ENCODE data around the gene TRMT61B. TPM values are rescaled to one million over a fixed set of nuclear protein-coding genes. Genes with fewer than 3 reads are reported as not detected.

The TRMT61B gene
- total and polyA plus RNA-seq, 10 of the 15 experiments (the other 5 are each of a cell fraction or from before 2014, with no cell fraction given), result 12.8 to 23.7 (median 18.1) TPM

DNA sequence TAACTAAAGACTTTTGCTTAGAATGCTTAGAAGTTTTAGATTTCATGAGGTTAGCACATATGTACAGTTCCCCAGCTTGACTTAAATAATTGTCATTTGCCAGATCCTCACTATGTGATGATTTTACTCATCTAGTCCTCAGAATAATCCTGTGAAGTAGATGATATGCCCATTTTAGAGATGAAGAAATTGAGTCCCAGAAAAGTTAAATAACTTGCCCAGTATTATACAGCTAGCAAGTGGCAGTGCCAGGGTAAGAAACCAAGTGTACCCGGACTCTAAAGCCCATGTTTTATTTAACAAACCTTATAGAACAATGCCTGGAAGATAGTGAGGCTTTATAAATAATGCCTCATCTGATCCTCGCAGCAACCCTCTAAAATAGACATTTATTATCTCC lies 31.1 kb downstream of the TRMT61B start (continued):
- TF ChIP-seq IKZF1 (conservative IDR thresholded peaks at IDR 0.05), result no peak

DNA sequence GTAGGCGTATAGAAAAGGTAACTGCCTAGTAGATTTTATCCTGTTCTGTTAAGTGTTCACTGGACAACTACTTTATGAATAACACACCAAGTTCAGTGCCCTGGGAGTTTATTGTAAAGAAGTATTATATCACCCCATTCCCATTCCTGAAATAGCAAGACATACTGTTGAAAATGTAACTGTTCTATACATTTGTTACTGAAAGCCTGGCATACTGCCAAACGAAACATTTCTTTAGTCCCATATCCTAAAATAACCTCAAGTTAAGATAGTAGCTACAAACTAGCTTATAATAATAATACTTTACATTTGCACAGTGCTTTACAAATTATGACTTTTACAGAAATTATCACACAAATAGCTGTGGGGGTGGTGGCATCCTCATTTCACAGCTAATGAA lies 34.3 kb downstream of the TRMT61B start:
- no peak overlapping the region for H2AFZ ChIP-seq (ENCODE audit: control insufficient read depth, low read depth, low read length)
- POLR2A ChIA-PET, result interaction anchor here (1.1 kb wide), 1 partner anchor 9 kb away, joined by 8 read pairs; no protein-coding TSS in a partner anchor
- intact Hi-C loops (cut with micrococcal nuclease; ENCODE audit: unreplicated experiment), result no loop called here
- no peak overlapping the region for H3K27ac ChIP-seq (ENCODE audit: control insufficient read depth, insufficient read depth)
- no peaks in the 10 kb centered on the region for H3K36me3 ChIP-seq (ENCODE audit: control insufficient read depth in 2 of 2, insufficient read depth in 2 of 2, low read length in 1 of 2)
- DNase-seq (ENCODE audit: low read depth, low spot score), result no peak
- SMC1A ChIA-PET (ENCODE audit: uncharacterized antibody, unreplicated experiment), result interaction anchor here (0.7 kb wide), 1 partner anchor 599 kb away, joined by 3 read pairs; no protein-coding TSS in a partner anchor
- TF ChIP-seq ZNF384 (IDR thresholded peaks at IDR 0.05; ENCODE audit: borderline replicate concordance, low read depth, low read length), result no peak
- TF ChIP-seq SIX5 (IDR thresholded peaks at IDR 0.05; ENCODE audit: low read depth, low read length, severe bottlenecking), result no peak
- no peak for TF ChIP-seq SPI1 (IDR thresholded peaks at IDR 0.05; ENCODE audit: borderline replicate concordance, insufficient read depth, low read depth, low read length)
- H3K4me1 ChIP-seq (ENCODE audit: control insufficient read depth, insufficient read depth, low read length), result no peaks in the 10 kb centered on the region
- FAIRE-seq, result no peak
- no TSS peak for BruUV-seq (replicated peaks)
- H3K79me2 ChIP-seq (ENCODE audit: control insufficient read depth, insufficient read depth, low read length), result no peaks in the 10 kb centered on the region
- RAD21 ChIA-PET (ENCODE audit: unreplicated experiment), result no interaction called here
- H3K4me2 ChIP-seq (ENCODE audit: control insufficient read depth, insufficient read depth), result no peak overlapping the region
- no peaks in the 10 kb centered on the region for H3K27me3 ChIP-seq (replicated peaks in 1 of 2; ENCODE audit: control insufficient read depth in 2 of 2, insufficient read depth in 2 of 2, low read length in 1 of 2)
- no peaks in the 10 kb centered on the region for H3K9me3 ChIP-seq (replicated peaks; ENCODE audit: control insufficient read depth, insufficient read depth, low read length)
- in situ Hi-C loops (cut with MboI), result no loop called here
- 78% methylated on average over 2 of the region's 2 CpGs for WGBS (ENCODE audit: insufficient coverage, insufficient replicate concordance, low lambda C conversion rate, missing lambda C conversion rate)
- no peaks in the 10 kb centered on the region for H4K20me1 ChIP-seq (ENCODE audit: control insufficient read depth, insufficient read depth)
- no peak overlapping the region for H3K4me3 ChIP-seq
- H3K9ac ChIP-seq (ENCODE audit: control insufficient read depth, insufficient read depth, low read length), result no peak overlapping the region
- CTCF ChIA-PET, result interaction anchor here (1.4 to 1.5 kb wide), 3 partner anchors 11 to 15 kb away, joined by 4 to 7 read pairs (median 4); no protein-coding TSS in a partner anchor
- ATAC-seq, result no peak

DNA sequence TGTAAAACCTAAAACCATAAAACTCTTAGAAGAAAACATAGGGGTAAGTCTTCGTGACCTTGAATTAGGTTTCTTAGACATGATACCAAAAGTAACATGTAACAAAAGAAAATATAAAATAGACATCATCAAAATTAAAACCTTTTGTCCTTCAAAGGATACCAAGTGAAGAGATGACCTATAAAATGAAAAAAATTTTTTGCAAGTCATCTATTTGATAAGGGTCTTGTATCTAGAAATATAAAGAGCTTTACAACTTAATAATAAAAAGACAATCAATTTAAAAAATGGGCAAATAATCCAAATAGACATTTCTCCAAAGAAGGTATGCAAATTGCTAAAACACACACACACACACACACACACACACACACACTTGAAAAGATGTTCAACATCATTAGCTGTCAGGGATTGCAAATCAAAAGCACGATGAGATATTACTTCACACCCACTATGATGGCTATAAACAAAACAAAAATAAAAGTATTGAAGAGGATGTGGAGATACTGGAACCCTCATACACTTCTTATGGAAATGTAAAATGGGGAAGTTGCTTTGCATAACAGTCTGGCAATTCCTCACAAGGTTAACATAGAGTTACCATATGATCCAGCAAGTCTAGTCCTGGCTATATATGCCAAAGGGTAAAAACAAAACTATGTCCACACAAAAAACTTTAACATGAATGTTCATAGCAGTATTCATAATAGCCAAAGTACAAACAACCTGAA lies 36.2 kb downstream of the TRMT61B start:
- ATAC-seq (no peak), FAIRE-seq (no peak), DNase-seq (ENCODE audit: low read depth, low spot score) (no peak)
- in situ Hi-C loops (cut with MboI), result no loop called here
- no peaks in the 10 kb centered on the region for H3K4me1 ChIP-seq (ENCODE audit: control insufficient read depth, insufficient read depth, low read length)
- no peaks in the 10 kb centered on the region for H3K36me3 ChIP-seq (ENCODE audit: control insufficient read depth in 2 of 2, insufficient read depth in 2 of 2, low read length in 1 of 2)
- no peaks in the 10 kb centered on the region for H4K20me1 ChIP-seq (ENCODE audit: control insufficient read depth, insufficient read depth)
- WGBS (ENCODE audit: insufficient coverage, insufficient replicate concordance, low lambda C conversion rate, missing lambda C conversion rate), result 39% methylated on average over 2 of the region's 2 CpGs
- BruUV-seq (replicated peaks), result no TSS peak
- H3K27me3 ChIP-seq (replicated peaks in 1 of 2; ENCODE audit: control insufficient read depth in 2 of 2, insufficient read depth in 2 of 2, low read length in 1 of 2), result no peaks in the 10 kb centered on the region
- no peak overlapping the region for H3K4me3 ChIP-seq
- ChIA-PET RAD21 (ENCODE audit: unreplicated experiment) (no interaction called here), SMC1A (ENCODE audit: uncharacterized antibody, unreplicated experiment) (no interaction called here), POLR2A (no interaction called here), CTCF (interaction anchor here (0.6 to 0.7 kb wide), 3 partner anchors 11 to 373 kb away, joined by 3 to 5 read pairs (median 3); no protein-coding TSS in a partner anchor)
- H3K79me2 ChIP-seq (ENCODE audit: control insufficient read depth, insufficient read depth, low read length), result no peaks in the 10 kb centered on the region
- H3K4me2 ChIP-seq (ENCODE audit: control insufficient read depth, insufficient read depth), result no peak overlapping the region
- no peak overlapping the region for H3K9ac ChIP-seq (ENCODE audit: control insufficient read depth, insufficient read depth, low read length)
- H3K9me3 ChIP-seq (replicated peaks; ENCODE audit: control insufficient read depth, insufficient read depth, low read length), result no peaks in the 10 kb centered on the region
- intact Hi-C loops (cut with micrococcal nuclease; ENCODE audit: unreplicated experiment), result no loop called here
- no peak overlapping the region for H3K27ac ChIP-seq (ENCODE audit: control insufficient read depth, insufficient read depth)
- no peak overlapping the region for H2AFZ ChIP-seq (ENCODE audit: control insufficient read depth, low read depth, low read length)
- TF ChIP-seq SMC3 (IDR thresholded peaks at IDR 0.05; ENCODE audit: borderline replicate concordance, low read length) (no peak), CBX3 (IDR thresholded peaks at IDR 0.05; ENCODE audit: borderline replicate concordance, low read depth) (no peak), ZNF217 (IDR thresholded peaks at IDR 0.05) (no peak), EZH2 (IDR thresholded peaks at IDR 0.05; ENCODE audit: borderline replicate concordance, control insufficient read depth, low read depth, low read length) (no peak), KLF5 (IDR thresholded peaks at IDR 0.05; ENCODE audit: partially characterized antibody) (no peak), STAT3 (IDR thresholded peaks at IDR 0.05; ENCODE audit: low read depth, low read length) (no peak), RAD21 (IDR thresholded peaks at IDR 0.05; ENCODE audit: insufficient read depth, low read depth, low read length) (no peak), JUNB (IDR thresholded peaks at IDR 0.05) (no peak), HDAC2 (IDR thresholded peaks at IDR 0.05) (no peak), CBX5 (IDR thresholded peaks at IDR 0.05; ENCODE audit: low read depth) (no peak), ZNF207 (IDR thresholded peaks at IDR 0.05; ENCODE audit: borderline replicate concordance) (no peak)
- TF ChIP-seq, protein P1, sequence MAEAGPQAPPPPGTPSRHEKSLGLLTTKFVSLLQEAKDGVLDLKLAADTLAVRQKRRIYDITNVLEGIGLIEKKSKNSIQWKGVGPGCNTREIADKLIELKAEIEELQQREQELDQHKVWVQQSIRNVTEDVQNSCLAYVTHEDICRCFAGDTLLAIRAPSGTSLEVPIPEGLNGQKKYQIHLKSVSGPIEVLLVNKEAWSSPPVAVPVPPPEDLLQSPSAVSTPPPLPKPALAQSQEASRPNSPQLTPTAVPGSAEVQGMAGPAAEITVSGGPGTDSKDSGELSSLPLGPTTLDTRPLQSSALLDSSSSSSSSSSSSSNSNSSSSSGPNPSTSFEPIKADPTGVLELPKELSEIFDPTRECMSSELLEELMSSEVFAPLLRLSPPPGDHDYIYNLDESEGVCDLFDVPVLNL (IDR thresholded peaks at IDR 0.05; ENCODE audit: low read depth, low read length), result no peak

Data from GM12878 (cell line).